ENCODE data around the gene CRACDL.

Gene CRACDL

DNA sequence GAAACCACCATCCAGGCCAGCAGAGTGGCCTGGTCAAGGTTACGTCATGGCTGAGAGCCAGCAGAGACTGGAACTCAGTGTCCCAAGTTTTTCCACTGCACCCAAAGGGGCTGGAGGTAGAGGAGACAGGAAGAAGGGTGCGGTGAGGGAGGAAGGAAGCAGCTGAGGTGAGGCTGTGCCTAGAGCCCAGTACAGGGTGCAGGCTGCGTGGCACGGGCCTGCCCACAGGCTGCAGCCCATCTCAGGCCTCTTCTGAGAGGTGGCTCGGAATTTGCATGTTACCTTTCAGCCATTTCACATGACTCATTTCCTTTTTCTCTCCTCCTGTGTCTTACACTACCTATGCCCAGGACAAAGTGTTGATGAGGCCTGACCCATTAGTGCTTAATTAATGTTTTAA is 191.4 kb downstream of the CRACDL start:
- no peak for DNase-seq

Measured in activated CD4-positive, alpha-beta T cell treated with anti-CD3 and anti-CD28 coated beads, Interleukin-2, amount 50 U/mL, for 4 hours (primary cell).